Activated T-helper 1 cell treated with anti-CD3 and anti-CD28 coated beads, Interleukin-12 subunit alpha, Interleukin-12 subunit beta, Interleukin-2, Interleukin-4 antibody, amounts not matched to agents 30 ng/mL and 10 ng/mL and 1 ng/mL, durations not matched to agents 14 hours and 24 hours and 36 hours (primary cell): ENCODE results near the gene SIVA1. TPM values are rescaled to one million over a fixed set of nuclear protein-coding genes. Genes with fewer than 3 reads are reported as not detected.

Experiments used
- DNase-seq: peaks from one replicate; pipeline ENCODE4 v3.0.0; 2021; ENCODE audit warnings: low spot score
- H3K27ac Mint-ChIP-seq: one replicate; pipeline ENCODE4 v1.8.0; 2021; ENCODE audit warnings: mild to moderate bottlenecking, mixed read lengths
- H3K27me3 Mint-ChIP-seq: one replicate; pipeline ENCODE4 v1.8.0; 2022; ENCODE audit warnings: mild to moderate bottlenecking, moderate library complexity, mixed read lengths; ENCODE audit not compliant: insufficient read depth
- H3K36me3 Mint-ChIP-seq: one replicate; pipeline ENCODE4 v1.8.0; 2021; ENCODE audit warnings: low read depth, mixed read lengths
- H3K4me1 Mint-ChIP-seq: one replicate; pipeline ENCODE4 v1.8.0; 2021; ENCODE audit warnings: low read depth, mixed read lengths
- H3K4me3 Mint-ChIP-seq: one replicate; pipeline ENCODE4 v1.8.0; 2021; ENCODE audit warnings: mild to moderate bottlenecking, moderate library complexity, mixed read lengths
- H3K9me3 Mint-ChIP-seq: one replicate; pipeline ENCODE4 v1.8.0; 2021; ENCODE audit warnings: mixed read lengths
- intact Hi-C: fragments of 100-400 bp; cut with micrococcal nuclease; formaldehyde crosslinking; loops from one replicate; pipeline ENCODE4 v1.15.1; 2024
- total RNA-seq: library from RNA; stranded (reverse); gene quantifications from 2 replicates; pipeline ENCODE4 v1.2.3, GENCODE V29; 2022

The SIVA1 gene
- total RNA-seq, 1 donor from 2014 or later = 111 TPM

- intact Hi-C loops = loop anchor here (1.0 kb wide), 3 partner anchors 25 to 49 kb away; no protein-coding TSS in a partner anchor
- no peaks in the 10 kb centered on the region for H3K9me3 Mint-ChIP-seq
- peak; percentile 74 for DNase-seq
- peak within 1 kb of the TSS; percentile 84 for H3K27ac Mint-ChIP-seq
- H3K4me1 Mint-ChIP-seq = peaks cover 16% of the 10 kb centered on the region
- peak within 1 kb of the TSS; percentile 90 for H3K4me3 Mint-ChIP-seq
- H3K36me3 Mint-ChIP-seq = no peaks in the 10 kb centered on the region
- peaks cover 10% of the 10 kb centered on the region for H3K27me3 Mint-ChIP-seq
Measured at GRCh38 chr14:104800771-104801519, 48.0 kb downstream of the SIVA1 start, which contains the start of gene ZBTB42. TSS of gene ZBTB42 (plus strand) at chr14:104801101. CDS start at chr14:104801198, 97 bp downstream.

GRCh38 chr14:104801520-104802393 is 48.8 kb downstream of the SIVA1 start:
- intact Hi-C loops = no loop called here
- Mint-ChIP-seq H3K27me3 (peaks cover 10% of the 10 kb centered on the region), H3K4me1 (peaks cover 11% of the 10 kb centered on the region), H3K36me3 (no peaks in the 10 kb centered on the region), H3K9me3 (no peaks in the 10 kb centered on the region), H3K27ac (peak overlapping the region; percentile 84), H3K4me3 (peak overlapping the region; percentile 90)
- no peak for DNase-seq

GRCh38 chr14:104802394-104803184 is 49.6 kb downstream of the SIVA1 start:
- intact Hi-C loops = no loop called here

GRCh38 chr14:104803280-104803911 is 50.4 kb downstream of the SIVA1 start:
- no peaks in the 10 kb centered on the region for H3K9me3 Mint-ChIP-seq
- H3K27me3 Mint-ChIP-seq = peaks cover 9% of the 10 kb centered on the region
- H3K4me1 Mint-ChIP-seq = peaks cover 11% of the 10 kb centered on the region
- peak overlapping the region; percentile 11 for H3K4me3 Mint-ChIP-seq
- DNase-seq = no peak
- intact Hi-C loops = no loop called here
- no peaks in the 10 kb centered on the region for H3K36me3 Mint-ChIP-seq
- H3K27ac Mint-ChIP-seq = no peak overlapping the region

More at GRCh38 chr14:104802394-104803184, 49.6 kb downstream of the SIVA1 start:
- peak overlapping the region; percentile 65 for H3K4me3 Mint-ChIP-seq
- H3K9me3 Mint-ChIP-seq = no peaks in the 10 kb centered on the region
- DNase-seq = no peak
- no peak overlapping the region for H3K27ac Mint-ChIP-seq
- no peaks in the 10 kb centered on the region for H3K36me3 Mint-ChIP-seq
- H3K4me1 Mint-ChIP-seq = peaks cover 11% of the 10 kb centered on the region
- peaks cover 10% of the 10 kb centered on the region for H3K27me3 Mint-ChIP-seq

- Mint-ChIP-seq H3K27me3 (peaks cover 4% of the 10 kb centered on the region), H3K36me3 (no peaks in the 10 kb centered on the region), H3K27ac (no peak overlapping the region), H3K4me1 (peaks cover 5% of the 10 kb centered on the region), H3K9me3 (no peaks in the 10 kb centered on the region), H3K4me3 (peak overlapping the region; percentile 11)
- no peak for DNase-seq
- intact Hi-C loops = no loop called here
Measured at GRCh38 chr14:104803912-104804410, 51.0 kb downstream of the SIVA1 start.

- Mint-ChIP-seq H3K9me3 (no peaks in the 10 kb centered on the region), H3K27me3 (no peaks in the 10 kb centered on the region), H3K4me1 (no peaks in the 10 kb centered on the region), H3K27ac (no peak overlapping the region), H3K4me3 (no peak overlapping the region), H3K36me3 (no peaks in the 10 kb centered on the region)
- intact Hi-C loops = no loop called here
- no peak for DNase-seq
Measured at GRCh38 chr14:104804481-104805325, 51.8 kb downstream of the SIVA1 start.

GRCh38 chr14:104805326-104805678 is 52.4 kb downstream of the SIVA1 start:
- Mint-ChIP-seq H3K27me3 (no peaks in the 10 kb centered on the region), H3K27ac (no peak overlapping the region), H3K4me3 (no peak overlapping the region), H3K4me1 (no peaks in the 10 kb centered on the region), H3K9me3 (no peaks in the 10 kb centered on the region), H3K36me3 (no peaks in the 10 kb centered on the region)
- intact Hi-C loops = no loop called here
- DNase-seq = no peak

- Mint-ChIP-seq H3K4me1 (no peaks in the 10 kb centered on the region), H3K27me3 (no peaks in the 10 kb centered on the region), H3K4me3 (no peak overlapping the region), H3K27ac (no peak overlapping the region), H3K9me3 (no peaks in the 10 kb centered on the region), H3K36me3 (no peaks in the 10 kb centered on the region)
- intact Hi-C loops = no loop called here
- no peak for DNase-seq
Measured at GRCh38 chr14:104805941-104806624, 53.1 kb downstream of the SIVA1 start.

- Mint-ChIP-seq H3K4me1 (no peaks in the 10 kb centered on the region), H3K27ac (no peak overlapping the region), H3K36me3 (no peaks in the 10 kb centered on the region), H3K27me3 (no peaks in the 10 kb centered on the region), H3K9me3 (no peaks in the 10 kb centered on the region), H3K4me3 (no peak overlapping the region)
- intact Hi-C loops = no loop called here
- DNase-seq = no peak
Measured at GRCh38 chr14:104806625-104807465, 53.9 kb downstream of the SIVA1 start.

- Mint-ChIP-seq H3K27ac (no peak overlapping the region), H3K4me1 (peaks cover 2% of the 10 kb centered on the region), H3K36me3 (no peaks in the 10 kb centered on the region), H3K9me3 (no peaks in the 10 kb centered on the region), H3K4me3 (no peak overlapping the region), H3K27me3 (no peaks in the 10 kb centered on the region)
- intact Hi-C loops = no loop called here
- DNase-seq = no peak
Measured at GRCh38 chr14:104808456-104808855, 55.5 kb downstream of the SIVA1 start.
